Adrenal gland (tissue), 5 donors: ENCODE measurements around the gene AOC1.

Experiments used
- POLR2A ChIP-seq, 2 donors: fragments of 450-650 bp; IDR thresholded peaks; one replicate each; pipeline ENCODE4 v1.6.1; 2017; ENCODE audit warnings: antibody characterized with exemption in 2 of 2, mild to moderate bottlenecking in 2 of 2, moderate library complexity in 1 of 2
- TF ChIP-seq, protein P1 (sequence below), 6 experiments: fragments of 450-650 bp in 4 of 6; fragments of 200-600 bp in 2 of 6; sonication (generic) in 1 of 6; IDR thresholded peaks; 1 replicate in 5 of 6; 2 replicates in 1 of 6; pipeline versions ENCODE4 v1.5.1 to v1.8.0; 2016 to 2021; ENCODE audit warnings: antibody characterized with exemption in 6 of 6, mild to moderate bottlenecking in 2 of 6, moderate library complexity in 1 of 6
- donor health status: DM: no; HTN: no; CAD: no.

DNA sequence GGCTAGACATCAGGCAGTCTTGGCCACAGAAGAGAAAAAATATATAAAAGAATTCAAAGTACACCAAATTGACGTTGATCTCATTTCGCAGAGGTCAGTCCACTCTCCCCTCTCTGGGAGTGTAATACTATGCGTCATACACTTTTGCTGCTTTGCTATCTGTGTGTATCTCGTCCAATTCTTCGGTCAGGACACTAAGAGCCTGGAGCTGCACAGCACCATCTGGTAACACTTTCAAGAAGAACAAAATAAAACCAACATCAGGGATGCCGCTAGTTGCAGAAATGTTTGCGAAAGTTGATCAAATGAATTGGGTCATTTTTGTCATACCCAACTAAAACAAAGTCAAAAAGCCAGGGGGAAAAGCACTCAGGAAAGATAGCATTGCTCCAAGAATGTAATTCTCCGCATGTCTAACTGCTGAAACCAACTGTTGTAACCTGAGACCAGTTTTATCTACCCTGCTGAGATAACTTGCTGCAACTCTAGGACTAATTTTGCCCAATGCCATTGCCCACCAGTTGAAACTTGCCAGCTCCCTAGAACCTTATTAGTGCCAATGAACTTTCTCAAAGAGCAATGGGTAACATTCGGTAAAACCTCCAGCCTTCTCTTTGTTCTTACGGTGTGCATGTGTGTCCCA lies 28.7 kb upstream of the AOC1 start:
- TF ChIP-seq, protein P1, sequence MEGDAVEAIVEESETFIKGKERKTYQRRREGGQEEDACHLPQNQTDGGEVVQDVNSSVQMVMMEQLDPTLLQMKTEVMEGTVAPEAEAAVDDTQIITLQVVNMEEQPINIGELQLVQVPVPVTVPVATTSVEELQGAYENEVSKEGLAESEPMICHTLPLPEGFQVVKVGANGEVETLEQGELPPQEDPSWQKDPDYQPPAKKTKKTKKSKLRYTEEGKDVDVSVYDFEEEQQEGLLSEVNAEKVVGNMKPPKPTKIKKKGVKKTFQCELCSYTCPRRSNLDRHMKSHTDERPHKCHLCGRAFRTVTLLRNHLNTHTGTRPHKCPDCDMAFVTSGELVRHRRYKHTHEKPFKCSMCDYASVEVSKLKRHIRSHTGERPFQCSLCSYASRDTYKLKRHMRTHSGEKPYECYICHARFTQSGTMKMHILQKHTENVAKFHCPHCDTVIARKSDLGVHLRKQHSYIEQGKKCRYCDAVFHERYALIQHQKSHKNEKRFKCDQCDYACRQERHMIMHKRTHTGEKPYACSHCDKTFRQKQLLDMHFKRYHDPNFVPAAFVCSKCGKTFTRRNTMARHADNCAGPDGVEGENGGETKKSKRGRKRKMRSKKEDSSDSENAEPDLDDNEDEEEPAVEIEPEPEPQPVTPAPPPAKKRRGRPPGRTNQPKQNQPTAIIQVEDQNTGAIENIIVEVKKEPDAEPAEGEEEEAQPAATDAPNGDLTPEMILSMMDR (IDR thresholded peaks at IDR 0.05) = no peak
- no peak for TF ChIP-seq POLR2A (IDR thresholded peaks at IDR 0.05)
